Spinal cord (tissue), 10 donors: ENCODE data around the gene PRR5. TPM values are rescaled to one million over a fixed set of nuclear protein-coding genes. Genes with fewer than 3 reads are reported as not detected.
A peak's percentile ranks its signal among the peaks of the same experiment; 100 is the strongest.

ENCODE experiments used
- DNase-seq, 6 donors: peaks; one replicate each; pipeline versions ENCODE4 v3.0.0 to v3.0.0-alpha.2; 2013 to 2015; ENCODE audit warnings: low spot score in 6 of 6, low read depth in 4 of 6
- H3K27ac ChIP-seq: one replicate; pipeline ENCODE4 v1.5.1; 2013; ENCODE audit warnings: low read depth, low read length, control low read depth
- H3K27me3 ChIP-seq: one replicate; pipeline ENCODE4 v1.6.1; 2013; ENCODE audit warnings: low read length; ENCODE audit not compliant: control insufficient read depth, insufficient read depth
- H3K36me3 ChIP-seq: one replicate; pipeline ENCODE4 v1.6.1; 2013; ENCODE audit warnings: low read length; ENCODE audit not compliant: control insufficient read depth, insufficient read depth
- H3K4me1 ChIP-seq: one replicate; pipeline ENCODE4 v1.6.1; 2013; ENCODE audit warnings: low read length; ENCODE audit not compliant: control insufficient read depth, insufficient read depth
- H3K4me3 ChIP-seq: one replicate; pipeline ENCODE4 v1.5.1; 2013; ENCODE audit warnings: low read depth, low read length, control low read depth
- H3K9me3 ChIP-seq: one replicate; pipeline ENCODE4 v1.6.1; 2013; ENCODE audit warnings: low read length; ENCODE audit not compliant: control insufficient read depth, insufficient read depth
- WGBS: methylation state at CpG from one replicate; pipeline ENCODE4 v1.1.5; 2013; ENCODE audit warnings: missing lambda C conversion rate; ENCODE audit not compliant: insufficient coverage; 5-methylcytosine and 5-hydroxymethylcytosine counted together
- polyA plus RNA-seq, 2 donors: library from polyadenylated mRNA; unstranded; fragments of 120-200 nt; gene quantifications; one replicate each; pipeline ENCODE4 v1.2.1, GENCODE V29; 2013; ENCODE audit not compliant: insufficient read length in 2 of 2
- total RNA-seq, 2 donors: library from RNA; depleted of rRNA in 1 of 2; stranded (reverse); fragments of 120-200 nt in 1 of 2; fragments of >200 nt in 1 of 2; gene quantifications; one replicate each; pipeline versions ENCODE4 v1.2.3 to v1.2.4, GENCODE V29; 2013 to 2014
- donor health status: healthy.

The PRR5 gene
- total and polyA plus RNA-seq, 4 donors = 12.1 to 35.2 (median 20.9) TPM

DNA sequence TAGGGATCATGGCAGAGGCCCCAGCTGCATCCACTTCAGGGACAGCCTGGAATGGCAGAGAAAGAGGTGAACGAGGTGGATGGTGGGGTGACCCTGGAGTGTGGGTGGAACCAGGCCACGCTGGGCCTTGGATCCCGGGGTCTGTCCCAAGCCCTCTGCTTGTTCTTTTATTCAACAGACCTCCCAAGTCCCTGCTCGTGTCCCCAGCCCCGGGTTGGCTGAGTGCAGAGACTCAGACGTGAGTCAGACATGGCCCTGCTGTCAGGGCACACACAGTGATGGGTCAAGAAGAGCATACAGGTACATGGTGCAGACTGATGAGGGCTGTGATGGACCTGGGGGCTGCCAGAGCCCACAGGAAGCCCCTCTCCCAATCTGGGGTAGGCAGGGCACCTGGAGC lies 57.0 kb downstream of the PRR5 start:
- Histone ChIP-seq H3K36me3 (no peaks in the 10 kb centered on the region), H3K27me3 (peaks cover 15% of the 10 kb centered on the region), H3K9me3 (no peaks in the 10 kb centered on the region), H3K27ac (no peak overlapping the region), H3K4me1 (peaks cover 2% of the 10 kb centered on the region), H3K4me3 (no peak overlapping the region)
- WGBS = 94% methylated on average over 5 of the region's 6 CpGs
- DNase-seq = no peak

DNA sequence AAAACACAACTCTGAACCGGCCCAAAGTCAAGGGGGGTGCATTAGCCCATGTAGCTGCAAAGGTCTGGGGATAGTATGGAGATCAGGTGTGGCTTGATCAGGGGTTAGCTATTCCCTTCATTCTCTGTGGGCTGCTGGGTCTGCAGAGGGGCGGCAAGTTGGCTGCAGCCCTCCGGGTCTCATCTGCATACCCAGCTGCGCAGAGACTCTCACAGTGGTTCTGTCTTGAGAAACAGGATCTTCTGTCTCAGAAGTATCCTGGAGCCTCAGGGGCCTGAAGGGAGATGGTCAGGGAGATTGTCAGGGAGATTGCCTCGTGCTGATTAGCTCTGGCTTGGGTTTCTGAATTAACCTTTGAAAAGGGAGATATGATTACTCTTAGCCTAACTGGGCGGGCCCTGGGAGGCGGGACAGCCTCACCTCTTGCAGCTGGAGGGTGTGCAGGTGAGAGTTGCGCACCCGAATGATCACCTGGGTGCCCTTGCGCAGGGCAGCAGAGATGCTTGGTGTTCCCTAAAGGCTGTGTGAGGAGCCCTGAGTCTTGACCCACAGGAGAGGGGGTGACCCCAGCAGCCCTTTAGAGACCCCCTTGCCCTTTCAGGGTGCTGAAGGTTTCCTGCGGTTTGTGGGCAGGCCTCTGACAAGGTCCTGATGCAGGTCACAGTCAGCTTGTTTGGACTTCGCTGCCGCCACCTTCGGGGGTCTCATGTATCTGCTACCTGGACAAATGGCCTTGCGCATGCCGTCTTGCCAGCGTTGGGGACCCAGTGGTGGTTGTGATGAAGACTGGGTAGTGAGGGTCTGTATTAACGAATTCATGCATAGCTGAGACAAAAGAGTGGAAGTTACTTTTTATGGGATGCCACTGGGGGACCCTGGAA lies 57.7 kb downstream of the PRR5 start:
- H3K9me3 ChIP-seq = no peaks in the 10 kb centered on the region
- DNase-seq = no peak
- WGBS = 90% methylated on average over 17 of the region's 18 CpGs
- H3K36me3 ChIP-seq = no peaks in the 10 kb centered on the region
- H3K4me1 ChIP-seq = no peaks in the 10 kb centered on the region
- peaks cover 10% of the 10 kb centered on the region for H3K27me3 ChIP-seq
- H3K27ac ChIP-seq = no peak overlapping the region
- no peak overlapping the region for H3K4me3 ChIP-seq

DNA sequence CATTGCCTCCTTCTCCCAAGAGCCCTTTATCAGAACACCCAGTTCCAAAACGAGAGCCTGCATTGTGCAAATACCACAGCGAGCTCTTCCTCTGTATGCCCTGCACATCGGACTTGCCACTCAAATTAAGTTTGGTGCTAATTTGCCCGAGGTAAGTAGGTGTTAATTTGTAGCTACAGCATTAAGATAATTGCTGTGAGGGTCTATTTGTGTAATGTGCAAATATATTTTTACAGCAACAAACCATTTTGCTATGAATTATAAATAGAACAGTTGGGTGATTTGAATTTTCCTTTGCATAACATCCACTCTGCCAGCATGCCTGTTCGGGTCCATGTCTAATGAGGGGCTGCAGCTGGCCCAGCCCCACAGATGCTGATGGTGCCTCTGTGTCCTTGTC lies 58.5 kb downstream of the PRR5 start:
- WGBS = 61% methylated on average over 2 of the region's 5 CpGs
- Histone ChIP-seq H3K9me3 (no peaks in the 10 kb centered on the region), H3K27ac (no peak overlapping the region), H3K4me1 (peaks cover 7% of the 10 kb centered on the region), H3K36me3 (no peaks in the 10 kb centered on the region), H3K27me3 (peaks cover 2% of the 10 kb centered on the region), H3K4me3 (no peak overlapping the region)
- DNase-seq = peak in 2 of 6 donors; percentile 27 to 48

DNA sequence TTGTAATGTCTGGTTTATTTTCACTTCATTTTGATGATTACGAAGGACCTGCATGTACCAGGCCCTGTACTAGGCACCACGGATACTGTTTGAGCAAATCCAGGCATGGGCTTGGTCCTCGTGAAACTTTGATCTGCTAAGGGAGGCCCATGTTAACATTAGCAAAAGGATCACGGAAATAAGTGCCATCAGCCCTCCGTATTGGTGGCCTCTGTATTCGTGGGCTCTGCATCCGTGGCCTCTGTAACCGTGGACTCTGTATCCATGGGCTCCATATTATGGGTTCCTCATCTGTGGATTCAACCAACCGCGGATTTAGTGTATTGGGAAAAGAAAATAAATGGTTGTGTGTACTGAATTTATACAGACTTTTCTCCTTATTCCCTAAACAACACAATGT lies 59.0 kb downstream of the PRR5 start:
- no peak overlapping the region for H3K4me3 ChIP-seq
- 91% methylated on average over 8 of the region's 10 CpGs for WGBS
- H3K27me3 ChIP-seq = no peaks in the 10 kb centered on the region
- H3K27ac ChIP-seq = no peak overlapping the region
- H3K4me1 ChIP-seq = peaks cover 12% of the 10 kb centered on the region
- no peaks in the 10 kb centered on the region for H3K36me3 ChIP-seq
- no peaks in the 10 kb centered on the region for H3K9me3 ChIP-seq
- no peak for DNase-seq

DNA sequence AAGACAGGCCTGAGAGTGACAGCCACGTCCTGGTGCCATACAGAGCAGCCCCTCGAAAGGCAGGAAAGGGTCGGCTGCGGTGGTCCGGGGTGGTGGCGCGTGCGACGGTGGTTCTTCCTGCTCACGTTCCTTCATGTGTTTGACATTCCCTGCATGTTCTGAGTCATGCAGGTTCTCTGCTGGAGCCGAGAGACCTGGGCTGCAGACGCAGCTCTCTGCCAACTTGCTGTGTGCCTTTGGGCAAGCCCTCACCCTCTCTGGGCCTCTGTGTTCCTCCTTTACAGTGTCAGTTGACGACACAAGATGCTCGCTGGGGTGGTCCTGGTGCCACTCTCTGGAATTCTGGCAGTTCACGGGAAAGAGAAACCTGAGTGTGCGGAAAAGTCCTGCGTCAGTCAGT lies 62.4 kb downstream of the PRR5 start:
- Histone ChIP-seq H3K27ac (no peak overlapping the region), H3K4me1 (peaks cover 12% of the 10 kb centered on the region), H3K36me3 (no peaks in the 10 kb centered on the region), H3K9me3 (no peaks in the 10 kb centered on the region), H3K4me3 (no peak overlapping the region), H3K27me3 (no peaks in the 10 kb centered on the region)
- WGBS = 90% methylated on average over 15 of the region's 17 CpGs
- DNase-seq = no peak

DNA sequence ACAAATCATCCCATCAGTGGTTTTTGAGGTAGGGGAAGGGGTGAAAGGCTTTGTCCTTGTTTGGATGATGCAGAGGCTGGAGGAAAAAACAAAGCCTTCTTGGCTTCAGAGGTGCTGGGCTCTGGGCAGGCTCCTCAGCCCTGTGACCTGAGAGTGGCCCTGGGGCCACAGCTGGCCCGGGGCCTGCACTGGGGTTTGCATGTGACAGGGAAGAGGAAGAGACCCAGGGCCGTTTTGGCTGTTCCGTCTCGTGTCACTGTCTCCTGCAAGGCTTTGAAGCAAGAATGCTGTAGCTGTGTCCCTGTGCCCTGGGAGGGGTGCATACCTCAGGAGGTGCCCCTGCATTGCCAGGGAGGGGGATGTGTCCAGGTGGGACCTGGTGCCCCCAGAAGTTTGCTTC lies 63.0 kb downstream of the PRR5 start:
- DNase-seq = no peak
- WGBS = 46% methylated on average over 4 of the region's 4 CpGs
- no peaks in the 10 kb centered on the region for H3K27me3 ChIP-seq
- H3K9me3 ChIP-seq = no peaks in the 10 kb centered on the region
- no peak overlapping the region for H3K27ac ChIP-seq
- no peak overlapping the region for H3K4me3 ChIP-seq
- peaks cover 12% of the 10 kb centered on the region for H3K4me1 ChIP-seq
- H3K36me3 ChIP-seq = no peaks in the 10 kb centered on the region

DNA sequence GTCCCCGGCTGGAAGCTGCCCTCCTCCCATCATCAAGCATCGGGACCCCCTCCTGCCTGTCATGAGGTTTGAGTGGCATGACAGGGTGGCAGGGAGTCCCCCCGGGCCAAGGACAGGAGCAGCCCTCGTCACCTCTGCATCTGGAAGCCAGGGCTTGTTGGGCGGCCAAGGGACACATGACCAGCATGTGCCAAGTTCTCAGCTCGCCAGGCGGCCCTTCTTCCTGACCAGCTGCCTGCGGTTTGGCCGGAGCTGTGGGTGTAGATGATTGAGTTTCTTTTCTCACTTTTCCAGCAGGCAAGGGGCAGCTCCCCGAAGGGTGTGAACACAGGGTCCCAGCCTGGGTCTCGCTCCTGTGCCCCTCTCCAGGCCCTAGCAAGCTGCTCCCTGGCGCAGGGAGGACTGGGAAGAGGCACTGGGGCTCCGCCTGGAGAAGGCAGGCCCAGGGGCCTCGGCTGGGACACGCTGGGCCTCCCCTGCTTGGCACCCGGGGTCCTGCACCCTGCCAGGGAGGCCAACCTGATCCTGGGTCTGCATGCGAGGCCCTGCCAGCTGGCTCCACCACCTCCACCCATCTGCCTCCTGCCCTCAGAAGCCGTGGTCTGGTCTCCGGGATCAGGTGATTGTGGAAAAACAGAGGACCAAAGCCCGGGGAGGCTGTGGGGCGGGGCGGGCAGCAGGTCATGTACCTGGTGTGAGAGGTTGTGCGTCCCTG lies 63.7 kb downstream of the PRR5 start:
- no peak for DNase-seq
- Histone ChIP-seq H3K9me3 (no peaks in the 10 kb centered on the region), H3K4me1 (peaks cover 12% of the 10 kb centered on the region), H3K27ac (no peak overlapping the region), H3K36me3 (no peaks in the 10 kb centered on the region), H3K27me3 (no peaks in the 10 kb centered on the region), H3K4me3 (no peak overlapping the region)
- WGBS = 67% methylated on average over 15 of the region's 23 CpGs

DNA sequence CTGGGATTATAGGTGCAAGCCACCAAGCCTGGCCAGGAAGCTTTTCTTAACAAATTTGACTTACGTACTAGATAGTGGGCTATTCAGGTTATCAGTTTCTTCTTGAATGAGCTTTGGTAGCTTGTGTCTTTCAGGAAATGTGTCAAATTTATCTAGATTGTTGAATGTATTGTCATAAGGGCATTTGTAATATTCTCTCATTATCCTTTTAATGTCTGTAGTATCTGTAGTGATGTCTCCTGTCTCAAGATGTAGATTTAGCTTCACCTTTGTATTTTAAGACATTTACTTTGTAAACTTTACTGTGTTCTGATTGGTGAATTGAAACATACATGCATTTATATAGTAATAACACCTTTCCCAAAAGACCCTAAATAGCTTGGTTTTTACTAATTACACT lies 71.1 kb downstream of the PRR5 start:
- peaks cover 5% of the 10 kb centered on the region for H3K9me3 ChIP-seq
- H3K4me1 ChIP-seq = peaks cover 8% of the 10 kb centered on the region
- H3K36me3 ChIP-seq = no peaks in the 10 kb centered on the region
- H3K4me3 ChIP-seq = no peak overlapping the region
- no peak overlapping the region for H3K27ac ChIP-seq
- no peaks in the 10 kb centered on the region for H3K27me3 ChIP-seq
- 100% methylated on average over 1 of the region's 1 CpG for WGBS
- DNase-seq = peak in 1 of 6 donors; percentile 29

DNA sequence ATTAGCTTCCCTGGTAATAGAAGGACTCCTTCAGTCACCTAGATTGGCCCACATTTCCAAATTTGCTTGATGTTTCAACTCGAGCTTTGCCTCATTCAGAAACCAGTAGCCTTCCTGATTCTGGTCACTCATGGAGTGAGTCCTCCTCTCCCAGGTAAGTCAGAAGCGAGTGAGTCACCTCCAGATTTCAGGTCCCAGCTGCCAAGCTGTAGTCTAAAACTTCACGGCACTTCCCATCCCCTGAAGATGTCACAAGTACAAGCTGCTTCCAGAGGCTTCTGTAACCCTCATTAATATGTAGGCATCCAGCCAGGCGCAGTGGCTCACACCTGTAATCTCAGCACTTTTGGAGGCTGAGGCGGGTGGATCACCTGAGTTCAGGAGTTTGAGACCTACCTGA lies 73.9 kb downstream of the PRR5 start:
- peaks cover 8% of the 10 kb centered on the region for H3K4me1 ChIP-seq
- 90% methylated on average over 5 of the region's 5 CpGs for WGBS
- no peak overlapping the region for H3K27ac ChIP-seq
- no peaks in the 10 kb centered on the region for H3K36me3 ChIP-seq
- no peaks in the 10 kb centered on the region for H3K27me3 ChIP-seq
- no peak for DNase-seq
- H3K4me3 ChIP-seq = no peak overlapping the region
- H3K9me3 ChIP-seq = peaks cover 5% of the 10 kb centered on the region
